Esophagus squamous epithelium (tissue), 4 donors: ENCODE data around the gene KLK13.

Experiments
- POLR2A ChIP-seq, 4 donors: fragments of 450-650 bp; IDR thresholded peaks; one replicate each; pipeline ENCODE4 v1.6.1; 2017; ENCODE audit warnings: antibody characterized with exemption in 4 of 4, mild to moderate bottlenecking in 4 of 4, moderate library complexity in 3 of 4
- TF ChIP-seq, protein P1 (sequence below), 6 experiments: fragments of 450-650 bp in 4 of 6; fragments of 200-600 bp in 2 of 6; sonication (generic) in 2 of 6; IDR thresholded peaks; one replicate each; pipeline ENCODE4 v1.5.1; 2016 to 2019; ENCODE audit warnings: antibody characterized with exemption in 6 of 6, mild to moderate bottlenecking in 4 of 6, moderate library complexity in 4 of 6

DNA sequence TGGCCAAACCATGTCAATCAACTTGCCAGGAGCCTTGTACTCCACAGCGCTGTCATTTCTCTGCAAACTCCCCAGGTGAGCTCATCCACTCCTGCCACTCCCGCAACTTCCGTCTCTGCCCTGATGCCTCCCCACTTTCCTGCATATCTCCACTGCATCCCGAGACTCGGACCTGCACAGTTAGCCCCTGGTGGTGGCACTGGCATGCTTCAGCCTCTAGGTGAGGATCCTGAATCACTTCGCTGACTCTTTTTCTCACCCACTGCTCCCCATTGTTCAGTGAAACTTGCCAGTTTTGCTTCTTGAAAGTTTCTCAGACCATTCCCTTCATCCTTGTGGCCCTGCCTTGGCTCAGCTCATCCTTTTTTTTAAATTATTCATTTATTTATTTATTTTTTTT is 46.7 kb upstream of the KLK13 start:
- TF ChIP-seq, protein P1, sequence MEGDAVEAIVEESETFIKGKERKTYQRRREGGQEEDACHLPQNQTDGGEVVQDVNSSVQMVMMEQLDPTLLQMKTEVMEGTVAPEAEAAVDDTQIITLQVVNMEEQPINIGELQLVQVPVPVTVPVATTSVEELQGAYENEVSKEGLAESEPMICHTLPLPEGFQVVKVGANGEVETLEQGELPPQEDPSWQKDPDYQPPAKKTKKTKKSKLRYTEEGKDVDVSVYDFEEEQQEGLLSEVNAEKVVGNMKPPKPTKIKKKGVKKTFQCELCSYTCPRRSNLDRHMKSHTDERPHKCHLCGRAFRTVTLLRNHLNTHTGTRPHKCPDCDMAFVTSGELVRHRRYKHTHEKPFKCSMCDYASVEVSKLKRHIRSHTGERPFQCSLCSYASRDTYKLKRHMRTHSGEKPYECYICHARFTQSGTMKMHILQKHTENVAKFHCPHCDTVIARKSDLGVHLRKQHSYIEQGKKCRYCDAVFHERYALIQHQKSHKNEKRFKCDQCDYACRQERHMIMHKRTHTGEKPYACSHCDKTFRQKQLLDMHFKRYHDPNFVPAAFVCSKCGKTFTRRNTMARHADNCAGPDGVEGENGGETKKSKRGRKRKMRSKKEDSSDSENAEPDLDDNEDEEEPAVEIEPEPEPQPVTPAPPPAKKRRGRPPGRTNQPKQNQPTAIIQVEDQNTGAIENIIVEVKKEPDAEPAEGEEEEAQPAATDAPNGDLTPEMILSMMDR (IDR thresholded peaks at IDR 0.05), result peak in 2 of 6 experiments; percentile 22 to 57
- TF ChIP-seq POLR2A (IDR thresholded peaks at IDR 0.05), result no peak
